Measurements from ENCODE around the gene ONECUT2. TPM values are rescaled to one million over a fixed set of nuclear protein-coding genes. Genes with fewer than 3 reads are reported as not detected.

ONECUT2 gene
- total RNA-seq: under 0.01 TPM in 1 of 2 replicates, not detected in the other

DNA sequence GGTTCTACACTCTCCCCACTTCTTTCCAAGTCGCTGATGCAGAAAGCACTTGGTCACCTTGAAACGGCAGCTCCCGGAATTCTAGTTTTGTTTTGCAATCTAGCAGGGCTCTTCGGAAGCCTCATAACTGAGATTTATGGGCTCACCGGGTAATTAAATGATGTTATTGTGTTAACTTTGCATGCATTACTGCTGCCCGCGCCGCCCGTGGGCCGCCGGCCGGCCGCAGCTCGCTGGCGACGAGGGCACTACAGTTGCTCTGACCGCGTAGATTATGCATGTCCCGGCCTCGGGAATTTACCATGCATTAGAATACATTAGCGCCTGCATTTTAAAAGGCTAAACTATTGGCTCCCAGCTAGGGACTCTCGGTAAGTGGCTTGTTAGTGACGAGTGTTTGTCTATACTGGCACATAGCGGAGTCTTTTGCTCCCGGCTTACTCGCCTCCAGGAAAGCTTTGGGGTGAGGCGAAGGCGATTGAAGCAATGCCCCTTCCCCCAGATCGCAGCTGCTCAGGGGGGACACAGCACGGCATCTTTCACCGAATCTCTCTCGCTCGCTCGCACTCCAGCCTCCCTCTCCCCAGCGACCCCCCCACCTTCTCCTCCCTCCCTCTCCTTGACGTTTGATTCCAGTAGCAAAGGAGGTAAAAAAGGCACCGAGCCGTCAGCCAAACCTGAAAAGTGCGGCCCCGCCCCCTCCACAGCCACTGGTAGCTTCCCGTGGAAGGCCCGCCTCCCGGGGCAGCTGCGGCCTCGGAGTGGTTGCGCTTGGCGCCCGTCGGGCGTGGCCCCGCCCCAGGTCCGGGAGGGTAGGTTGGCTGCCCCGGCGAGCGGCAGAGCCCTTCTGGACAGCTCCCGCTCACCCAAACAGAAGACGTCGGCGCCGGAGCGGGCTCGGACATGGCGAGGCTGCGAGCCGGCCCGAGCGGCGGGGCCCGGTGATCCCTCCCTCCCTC lies at the start of gene ONECUT2:
Gene ONECUT2, plus strand, starts transcription at position 839 of the 959 bp plus-strand sequence. CDS start 343 bp downstream, outside the sequence.

Other genes starting within 250 kb of the ONECUT2 start
- under 0.01 TPM in 1 of 2 replicates, not detected in the other for gene ST8SIA3, start 82.8 kb upstream of the ONECUT2 start, total RNA-seq
- gene FECH, start 151.3 kb downstream of the ONECUT2 start, total RNA-seq: 26.2 and 29.7 TPM in 2 replicates
- gene NARS1, start 186.5 kb downstream of the ONECUT2 start, total RNA-seq: 136 and 184 TPM in 2 replicates